Keratinocyte (primary cell): ENCODE measurements around the gene TIMP2. TPM values are rescaled to one million over a fixed set of nuclear protein-coding genes. Genes with fewer than 3 reads are reported as not detected.

Experiments
- DNase-seq: peaks from one replicate; pipeline ENCODE4 v3.0.0-alpha.2; 2011; ENCODE audit warnings: low read depth, missing footprints, low spot score
- FAIRE-seq: peaks from 2 replicates; lab custom pipeline; 2011; peaks lifted over from hg19 to GRCh38; lab: Jason Lieb, UNC
- H2AFZ ChIP-seq: 2 replicates; pipeline ENCODE4 v1.6.0; 2012; ENCODE audit warnings: low read length, control low read depth, inconsistent platforms; ENCODE audit not compliant: control insufficient read depth
- H3K27ac ChIP-seq: 2 replicates; pipeline ENCODE4 v1.5.1; 2011; ENCODE audit warnings: low read length; ENCODE audit not compliant: control insufficient read depth, insufficient read depth
- H3K27me3 ChIP-seq: 3 replicates; pipeline ENCODE4 v1.6.0; 2011; ENCODE audit warnings: low read length; ENCODE audit not compliant: control insufficient read depth, insufficient read depth; ENCODE audit errors: extremely low read depth
- H3K36me3 ChIP-seq, 2 experiments: 2 replicates in 1 of 2; 3 replicates in 1 of 2; pipeline ENCODE4 v1.5.1; 2011; ENCODE audit warnings: low read length in 2 of 2, mild to moderate bottlenecking in 1 of 2; ENCODE audit not compliant: control insufficient read depth in 2 of 2, insufficient read depth in 2 of 2; ENCODE audit errors: extremely low read depth in 1 of 2
- H3K4me1 ChIP-seq: 3 replicates; pipeline ENCODE4 v1.5.1; 2011; ENCODE audit warnings: low read length; ENCODE audit not compliant: control insufficient read depth, insufficient read depth; ENCODE audit errors: extremely low read depth
- H3K4me2 ChIP-seq: 3 replicates; pipeline ENCODE4 v1.6.0; 2011; ENCODE audit warnings: low read depth, low read length; ENCODE audit not compliant: control insufficient read depth, insufficient read depth; ENCODE audit errors: extremely low read depth
- H3K4me3 ChIP-seq, 3 experiments: fragments of 200-600 bp in 1 of 3; sonication (generic) in 1 of 3; 2 replicates in 2 of 3; 3 replicates in 1 of 3; pipeline ENCODE4 v1.5.1; 2011 to 2016; ENCODE audit warnings: low read length in 3 of 3, mild to moderate bottlenecking in 3 of 3, control low read depth in 2 of 3, inconsistent platforms in 1 of 3, low read depth in 1 of 3, mixed read lengths in 1 of 3, mixed run types in 1 of 3, moderate library complexity in 1 of 3; ENCODE audit not compliant: control insufficient read depth in 2 of 3, insufficient read depth in 2 of 3; ENCODE audit errors: extremely low read depth in 1 of 3
- H3K79me2 ChIP-seq: 2 replicates; pipeline ENCODE4 v1.6.0; 2012; ENCODE audit warnings: low read length; ENCODE audit not compliant: control insufficient read depth, insufficient read depth
- H3K9ac ChIP-seq: 3 replicates; pipeline ENCODE4 v1.6.0; 2011; ENCODE audit warnings: low read length; ENCODE audit not compliant: control insufficient read depth, insufficient read depth; ENCODE audit errors: extremely low read depth
- H3K9me1 ChIP-seq: 3 replicates; pipeline ENCODE4 v1.6.0; 2011; ENCODE audit warnings: low read length; ENCODE audit not compliant: control insufficient read depth, insufficient read depth; ENCODE audit errors: extremely low read depth
- H3K9me3 ChIP-seq: 2 replicates; pipeline ENCODE4 v1.5.1; 2012; ENCODE audit warnings: low read depth, low read length; ENCODE audit not compliant: control insufficient read depth
- H4K20me1 ChIP-seq: 3 replicates; pipeline ENCODE4 v1.6.0; 2011; ENCODE audit warnings: low read length; ENCODE audit not compliant: control insufficient read depth, insufficient read depth; ENCODE audit errors: extremely low read depth
- EZH2 ChIP-seq: IDR thresholded peaks from one replicate; pipeline ENCODE4 v1.6.1; 2012; ENCODE audit warnings: inconsistent platforms, mild to moderate bottlenecking, low read length, moderate library complexity
- dilution Hi-C: fragments of 300-500 bp; cut with MboI; formaldehyde crosslinking; loops from one replicate; pipeline ENCODE4 v1.7.0; 2020; ENCODE audit warnings: low sequenced_read_pairs; ENCODE audit not compliant: extremely low pct_ligation_motif_present
- polyA plus RNA-seq, 5 experiments: library from polyadenylated mRNA; depleted of rRNA in 3 of 5; stranded (reverse) in 3 of 5; stranded (forward) in 1 of 5; unstranded in 1 of 5; fragments of >200 nt; gene quantifications; 1 replicate in 1 of 5; 2 replicates in 3 of 5; 3 replicates in 1 of 5; pipeline versions ENCODE4 v1.2.1 to v1.2.3, GENCODE V29; 2011 to 2012; ENCODE audit warnings: missing spikeins in 2 of 5, low read depth in 1 of 5, low replicate concordance in 1 of 5
- TF ChIP-seq, protein P1 (sequence below), 3 experiments: IDR thresholded peaks in 1 of 3; conservative IDR thresholded peaks in 1 of 3; optimal IDR thresholded peaks in 1 of 3; 2 replicates in 2 of 3; 3 replicates in 1 of 3; pipeline versions ENCODE3 to v1.5.1; 2011; ENCODE audit warnings: low read length in 3 of 3, mild to moderate bottlenecking in 3 of 3, moderate library complexity in 2 of 3, control low read depth in 1 of 3, inconsistent platforms in 1 of 3; ENCODE audit not compliant: insufficient read depth in 2 of 3; ENCODE audit errors: extremely low read depth in 1 of 3

Gene TIMP2
- polyA plus RNA-seq, 1 donor (not counting 4 experiments of a cell fraction or from before 2014, with no cell fraction given): 1.2 TPM

- TF ChIP-seq, protein P1, sequence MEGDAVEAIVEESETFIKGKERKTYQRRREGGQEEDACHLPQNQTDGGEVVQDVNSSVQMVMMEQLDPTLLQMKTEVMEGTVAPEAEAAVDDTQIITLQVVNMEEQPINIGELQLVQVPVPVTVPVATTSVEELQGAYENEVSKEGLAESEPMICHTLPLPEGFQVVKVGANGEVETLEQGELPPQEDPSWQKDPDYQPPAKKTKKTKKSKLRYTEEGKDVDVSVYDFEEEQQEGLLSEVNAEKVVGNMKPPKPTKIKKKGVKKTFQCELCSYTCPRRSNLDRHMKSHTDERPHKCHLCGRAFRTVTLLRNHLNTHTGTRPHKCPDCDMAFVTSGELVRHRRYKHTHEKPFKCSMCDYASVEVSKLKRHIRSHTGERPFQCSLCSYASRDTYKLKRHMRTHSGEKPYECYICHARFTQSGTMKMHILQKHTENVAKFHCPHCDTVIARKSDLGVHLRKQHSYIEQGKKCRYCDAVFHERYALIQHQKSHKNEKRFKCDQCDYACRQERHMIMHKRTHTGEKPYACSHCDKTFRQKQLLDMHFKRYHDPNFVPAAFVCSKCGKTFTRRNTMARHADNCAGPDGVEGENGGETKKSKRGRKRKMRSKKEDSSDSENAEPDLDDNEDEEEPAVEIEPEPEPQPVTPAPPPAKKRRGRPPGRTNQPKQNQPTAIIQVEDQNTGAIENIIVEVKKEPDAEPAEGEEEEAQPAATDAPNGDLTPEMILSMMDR (optimal IDR thresholded peaks at IDR 0.05 in 1 of 3, IDR thresholded peaks at IDR 0.05 in 1 of 3, conservative IDR thresholded peaks at IDR 0.05 in 1 of 3; ENCODE audit: extremely low read depth in 1 of 3, insufficient read depth in 2 of 3, low read length in 3 of 3): no peak
- TF ChIP-seq EZH2: no peak
- Histone ChIP-seq H3K9ac (peak overlapping the region; percentile 94), H3K4me2 (peak overlapping the region; percentile 67), H3K27me3 (no peaks in the 10 kb centered on the region), H3K4me3 (peak overlapping the region; percentile 67 to 89 (median 86)), H3K27ac (peak overlapping the region; percentile 83), H3K4me1 (peaks cover 18% of the 10 kb centered on the region), H4K20me1 (peaks cover 13% of the 10 kb centered on the region), H3K36me3 (peaks cover 26 to 34% of the 10 kb centered on the region in 2 experiments), H3K9me3 (no peaks in the 10 kb centered on the region), H2AFZ (no peak overlapping the region), H3K79me2 (peaks cover 50% of the 10 kb centered on the region), H3K9me1 (no peaks in the 10 kb centered on the region)
- dilution Hi-C loops: no loop called here
- FAIRE-seq (no peak), DNase-seq (no peak)
Measured at GRCh38 chr17:78839235-78839761, 85.9 kb downstream of the TIMP2 start.

DNA sequence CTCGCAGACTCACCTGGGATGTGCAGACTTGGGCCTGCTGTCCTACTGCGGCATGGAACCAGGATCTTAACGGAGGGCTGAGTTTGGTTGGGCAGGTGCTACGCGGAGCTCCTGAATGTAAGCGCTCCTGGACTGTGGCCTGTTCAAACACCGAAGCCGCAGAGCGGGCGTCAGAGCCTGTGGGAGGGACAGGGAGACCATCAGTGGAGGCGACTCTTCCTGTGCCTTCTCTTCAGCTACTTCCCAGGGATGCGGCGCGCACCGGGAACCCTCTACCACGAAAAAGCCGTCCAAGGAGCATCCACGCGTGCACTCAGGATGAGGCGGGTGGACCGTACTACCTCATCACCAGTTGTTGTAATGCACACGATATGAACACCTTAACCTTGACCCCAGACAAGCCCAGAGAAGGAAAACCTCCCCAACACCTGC is 86.6 kb downstream of the TIMP2 start:
- Histone ChIP-seq H3K79me2 (peaks cover 50% of the 10 kb centered on the region), H3K9ac (peak overlapping the region; percentile 94), H2AFZ (no peak overlapping the region), H3K4me1 (peaks cover 18% of the 10 kb centered on the region), H3K27me3 (no peaks in the 10 kb centered on the region), H3K4me3 (peak overlapping the region in 2 of 3 experiments; percentile 67 to 89), H3K9me1 (no peaks in the 10 kb centered on the region), H3K27ac (peak overlapping the region; percentile 83), H3K36me3 (peaks cover 27 to 38% of the 10 kb centered on the region in 2 experiments), H3K4me2 (peak overlapping the region; percentile 67), H4K20me1 (peaks cover 13% of the 10 kb centered on the region), H3K9me3 (no peaks in the 10 kb centered on the region)
- DNase-seq (no peak), FAIRE-seq (no peak)
- dilution Hi-C loops: no loop called here
- TF ChIP-seq, protein P1 (optimal IDR thresholded peaks at IDR 0.05 in 1 of 3, IDR thresholded peaks at IDR 0.05 in 1 of 3, conservative IDR thresholded peaks at IDR 0.05 in 1 of 3; ENCODE audit: extremely low read depth in 1 of 3, insufficient read depth in 2 of 3, low read length in 3 of 3): no peak
- no peak for TF ChIP-seq EZH2
